ENCODE measurements around the gene TCF7L2.
A peak's percentile ranks its signal among the peaks of the same experiment; 100 is the strongest.

The TCF7L2 gene

GRCh38 chr10:112949875-112950507 is at the start of gene TCF7L2:
TSS of gene TCF7L2 (plus strand) at chr10:112950247. CDS start at chr10:112950757, 510 bp downstream.
- peak; percentile 86 for DNase-seq

DNA sequence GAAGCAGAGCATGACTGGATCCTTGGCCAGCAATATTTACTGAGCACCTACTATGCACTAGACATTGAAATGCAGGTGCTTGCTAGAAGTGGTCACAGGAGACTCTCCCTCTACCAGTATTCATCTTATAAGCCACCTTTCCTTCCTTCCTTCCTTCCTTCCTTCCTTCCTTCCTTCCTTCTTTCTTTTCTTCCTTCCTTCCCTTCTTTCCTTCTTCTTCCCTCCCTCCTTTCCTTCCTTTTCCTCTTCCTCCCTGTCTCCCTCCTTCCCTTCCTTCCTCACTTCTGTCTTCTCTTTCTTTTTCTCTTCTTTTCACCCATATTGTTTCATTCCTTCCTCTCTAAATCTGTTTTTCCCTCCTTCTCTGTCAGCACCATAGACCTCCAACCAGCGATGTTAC is 47.3 kb upstream of the TCF7L2 start:
- no peak for DNase-seq

- DNase-seq: no peak
These were observed 46.0 kb upstream of the TCF7L2 start for GRCh38 chr10:112904000-112904399.

GRCh38 chr10:112906945-112907344 is 43.1 kb upstream of the TCF7L2 start:
- no peak for DNase-seq

DNA sequence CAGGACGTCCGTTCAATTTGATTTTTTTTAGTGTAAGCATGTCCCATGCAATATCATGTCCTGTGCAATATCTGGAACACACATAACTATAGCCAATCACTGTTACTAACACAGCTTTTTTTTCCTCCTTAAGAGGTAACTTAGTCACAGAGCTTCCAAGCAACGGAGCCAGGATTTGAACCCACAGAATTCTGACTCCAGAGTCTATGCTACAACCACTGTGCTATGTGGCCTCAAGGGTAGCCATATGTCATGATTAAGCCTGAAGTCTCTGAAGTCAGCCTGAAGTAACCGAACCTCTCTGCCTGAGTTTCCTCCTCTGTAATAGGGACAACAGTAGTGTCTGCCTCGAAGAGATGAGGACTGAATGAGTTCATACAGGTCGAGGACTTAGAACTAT is 42.2 kb upstream of the TCF7L2 start:
- DNase-seq: no peak

- no peak for DNase-seq
These were observed 38.8 kb upstream of the TCF7L2 start for GRCh38 chr10:112911206-112911605.

DNA sequence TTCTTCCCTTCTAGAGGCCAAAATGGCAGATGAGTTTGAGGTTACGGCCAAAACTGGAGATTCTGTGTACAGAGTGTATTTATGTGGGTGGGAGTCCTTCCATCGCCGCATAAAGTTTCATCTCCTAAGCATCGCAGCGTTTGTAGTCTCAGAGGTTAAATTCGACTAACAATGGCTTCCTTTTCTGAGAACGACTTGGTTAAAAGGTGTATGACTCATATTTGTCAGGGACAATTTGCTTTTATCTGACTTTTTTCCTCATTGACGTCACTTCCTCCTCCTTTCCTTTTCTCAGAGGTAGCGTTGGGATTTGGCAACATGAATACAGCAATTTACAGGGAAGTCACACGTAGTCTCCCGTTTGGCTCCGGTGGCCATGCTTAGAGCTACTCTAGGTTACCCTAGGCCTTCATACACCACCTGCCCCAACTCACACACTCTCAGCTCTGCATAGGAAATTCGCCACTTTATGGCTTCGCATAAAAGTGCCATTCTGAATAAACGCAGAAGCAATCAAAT is 37.6 kb upstream of the TCF7L2 start:
- DNase-seq: no peak

DNA sequence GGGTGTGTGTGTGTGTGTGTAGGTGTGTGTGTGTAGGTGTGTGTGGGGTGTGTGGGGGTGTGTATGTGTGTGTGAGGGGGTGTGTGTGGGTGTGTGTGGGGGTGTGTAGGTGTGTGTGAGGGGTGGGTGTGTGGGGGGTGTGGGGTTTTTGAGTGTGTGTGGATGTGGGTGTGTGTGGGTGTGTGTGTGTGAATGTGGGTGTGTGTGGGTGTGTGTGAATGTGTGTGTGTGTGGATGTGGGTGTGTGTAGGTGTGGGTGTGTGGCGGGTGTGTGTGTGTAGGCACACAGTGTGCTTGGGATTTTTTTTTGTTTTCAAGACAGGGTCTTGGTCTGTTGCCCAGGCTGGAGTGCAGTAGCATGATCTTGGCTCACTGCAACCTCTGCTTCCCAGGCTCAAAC is 36.8 kb upstream of the TCF7L2 start:
- DNase-seq: no peak

DNA sequence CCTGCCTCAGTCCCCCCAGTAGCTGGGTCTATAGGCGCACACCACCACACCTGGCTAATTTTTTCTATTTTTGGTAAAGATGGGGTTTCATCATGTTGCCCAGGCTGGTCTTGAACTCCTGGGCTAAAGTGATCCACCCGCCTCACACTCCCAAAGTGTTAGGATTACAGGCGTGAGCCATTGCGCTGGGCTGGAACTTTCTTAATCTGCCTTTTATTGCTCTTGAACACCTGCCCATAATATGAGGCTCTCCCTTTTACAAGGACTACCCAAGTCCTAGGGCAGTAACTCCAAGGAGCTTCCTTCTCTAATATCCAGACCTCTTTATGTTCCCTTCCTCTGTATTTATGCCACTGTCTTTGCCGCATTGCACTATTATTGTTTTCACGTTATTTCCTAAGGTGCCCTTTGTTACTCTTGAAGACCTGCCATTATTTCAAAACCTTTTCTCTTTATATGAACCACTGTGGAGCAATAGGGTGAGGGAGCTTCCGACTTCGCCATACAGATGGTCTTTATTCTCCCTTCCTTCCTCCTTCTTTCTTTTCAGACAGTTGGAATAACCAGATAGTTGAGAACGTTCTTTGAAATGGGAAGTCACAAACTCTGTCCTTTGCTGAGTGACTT is 36.3 kb upstream of the TCF7L2 start:
- no peak for DNase-seq

DNA sequence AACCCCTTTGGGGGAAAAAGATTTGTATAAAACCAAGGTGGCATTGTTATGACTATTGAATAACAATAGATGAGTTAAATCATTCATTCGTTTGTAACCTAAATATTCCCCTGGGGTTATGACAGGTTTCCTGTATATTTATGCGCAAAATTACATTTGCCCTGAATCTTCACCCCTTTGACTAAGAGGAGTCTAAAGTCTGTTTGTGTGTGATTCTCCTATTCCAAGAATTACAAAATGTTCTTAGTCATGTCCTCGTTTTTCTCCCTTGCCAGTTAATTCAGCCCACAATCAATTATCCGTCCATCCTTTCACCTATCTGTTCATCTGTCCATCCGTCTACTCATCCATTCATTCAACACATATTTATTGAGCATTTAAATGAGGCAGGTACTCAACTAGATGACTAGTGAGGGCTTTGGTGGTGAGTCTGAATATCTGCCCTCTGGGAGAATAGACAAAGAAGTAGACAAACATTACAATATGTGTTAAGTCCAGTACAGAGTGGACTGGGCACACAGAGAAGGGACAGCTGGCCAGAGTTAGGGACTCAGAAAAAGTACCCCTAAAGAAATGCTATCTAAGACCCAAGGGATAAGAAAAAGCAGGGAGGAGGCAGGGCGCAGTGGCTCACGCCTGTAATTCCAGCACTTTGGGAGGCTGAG is 35.6 kb upstream of the TCF7L2 start:
- no peak for DNase-seq

DNA sequence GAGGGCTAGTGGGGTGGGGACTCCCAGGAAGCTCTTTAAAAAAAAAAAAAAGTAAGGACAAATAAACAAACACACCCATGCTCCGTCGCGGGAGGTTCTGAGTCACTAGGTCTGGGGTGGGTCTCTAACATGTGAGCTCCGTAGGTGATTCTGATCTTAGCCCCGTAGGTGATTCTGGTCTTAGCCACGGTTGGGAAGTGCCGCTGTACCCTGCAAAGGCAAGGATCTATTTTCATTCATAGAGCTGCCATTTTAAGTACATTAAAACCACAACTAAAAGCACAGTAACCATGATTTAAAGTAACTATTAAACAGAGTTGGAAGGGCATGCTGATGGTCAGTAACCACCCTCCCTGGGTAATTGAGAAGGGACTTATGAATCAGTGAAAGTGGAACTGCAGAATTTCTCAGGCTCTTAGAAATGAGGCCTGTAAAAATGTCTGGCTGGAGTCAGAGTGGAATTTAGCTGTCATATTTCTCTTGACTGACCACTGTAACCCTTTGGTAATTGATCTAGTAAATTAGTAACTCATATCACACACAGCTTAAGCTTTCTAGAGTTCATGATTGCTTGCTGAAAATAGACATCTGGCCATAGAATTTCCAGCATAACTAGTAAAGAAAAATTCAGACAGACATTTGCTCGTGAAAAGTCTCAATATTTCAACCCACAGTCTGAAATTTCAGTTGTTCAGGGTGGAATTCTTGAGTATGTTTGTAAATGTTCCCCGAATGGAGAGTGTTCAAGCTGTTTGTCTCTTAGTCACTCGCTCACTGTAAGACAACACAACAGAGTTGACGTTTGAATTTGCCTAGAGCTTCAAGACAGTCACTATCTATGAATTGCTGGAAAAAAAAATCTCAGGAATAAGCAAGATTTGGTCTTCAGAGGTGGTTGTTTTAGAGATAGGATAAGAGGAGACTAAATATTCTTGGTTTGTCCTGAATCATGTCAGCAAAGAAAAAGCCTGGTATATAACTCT is 34.2 kb upstream of the TCF7L2 start:
- no peak for DNase-seq

DNA sequence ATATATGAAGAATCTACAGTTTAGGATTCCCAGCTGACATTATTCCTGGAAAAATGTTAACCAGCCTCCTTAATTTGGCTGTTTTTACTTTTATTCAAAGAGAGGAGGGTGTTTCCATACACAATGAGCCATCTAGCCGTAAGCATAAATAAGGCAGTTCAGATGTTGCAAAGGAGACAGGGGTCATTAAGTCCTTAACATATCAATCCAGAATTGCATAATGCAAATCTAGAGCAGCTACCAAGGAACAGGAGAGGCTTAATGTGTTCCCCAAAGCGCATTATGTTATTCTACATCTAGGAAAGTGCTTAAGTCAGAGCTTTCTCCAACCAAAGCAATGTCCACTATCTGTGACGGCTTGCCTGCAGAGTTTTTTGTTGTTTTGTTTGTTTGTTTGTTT is 32.4 kb upstream of the TCF7L2 start:
- no peak for DNase-seq

- no peak for DNase-seq
These were observed 31.3 kb upstream of the TCF7L2 start for GRCh38 chr10:112918771-112919170.

- DNase-seq: no peak
These were observed 30.3 kb upstream of the TCF7L2 start for GRCh38 chr10:112919721-112920120.

DNA sequence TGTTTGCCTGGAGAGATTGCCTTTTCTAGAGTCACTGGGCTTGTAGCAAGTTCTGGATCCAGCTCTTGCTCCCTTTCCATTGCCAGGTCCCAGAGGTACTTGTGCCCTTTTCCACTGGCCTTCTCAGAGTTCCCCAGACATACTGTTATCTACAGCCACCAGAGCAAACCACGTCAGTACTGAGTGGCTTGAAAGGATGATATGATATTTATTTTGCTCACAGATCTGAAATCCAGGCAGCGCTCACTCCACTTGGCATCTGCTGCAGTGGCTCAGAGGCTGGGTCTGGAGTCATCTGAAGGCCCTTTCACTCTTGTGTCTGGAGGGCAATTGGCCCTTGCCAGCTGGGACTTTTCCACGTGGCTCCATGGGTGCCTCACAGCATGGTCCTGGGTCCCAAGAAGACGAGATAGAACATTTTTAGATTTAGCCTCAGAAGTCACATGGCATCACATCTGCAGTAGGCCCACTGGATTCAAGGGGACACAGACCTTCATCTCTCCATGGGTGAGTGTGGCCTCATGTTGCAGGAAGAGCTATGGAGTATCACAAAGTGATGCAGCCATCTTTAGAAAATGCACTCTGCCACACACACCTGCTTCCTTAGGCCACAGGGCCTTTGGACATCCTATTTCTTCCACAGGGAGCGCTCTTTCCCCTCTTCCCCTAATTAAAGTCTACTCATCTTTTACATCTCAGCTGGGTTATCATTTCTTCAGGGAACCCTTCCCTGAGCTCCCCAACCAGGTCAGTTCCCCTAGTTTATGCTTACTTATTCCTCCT is 22.9 kb upstream of the TCF7L2 start:
- no peak for DNase-seq

DNA sequence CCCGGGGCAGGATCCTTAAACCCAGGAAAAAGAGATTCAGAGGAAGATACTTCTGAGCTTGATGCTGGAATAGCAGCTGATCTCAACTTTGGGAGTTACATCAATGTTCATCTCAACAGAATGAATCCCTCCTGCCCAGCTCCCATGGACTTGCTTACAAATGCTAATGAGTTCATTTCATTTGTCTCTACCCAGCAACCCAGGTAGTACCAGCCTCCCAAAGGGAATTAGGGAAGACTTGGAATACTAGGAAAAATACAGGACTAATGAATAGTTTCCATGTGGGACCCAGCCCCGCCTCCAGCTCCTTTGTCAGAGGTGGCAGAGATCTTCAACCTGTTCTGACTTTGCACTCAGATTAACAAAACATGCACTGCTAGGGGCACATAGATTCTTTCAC is 22.1 kb upstream of the TCF7L2 start:
- no peak for DNase-seq

DNA sequence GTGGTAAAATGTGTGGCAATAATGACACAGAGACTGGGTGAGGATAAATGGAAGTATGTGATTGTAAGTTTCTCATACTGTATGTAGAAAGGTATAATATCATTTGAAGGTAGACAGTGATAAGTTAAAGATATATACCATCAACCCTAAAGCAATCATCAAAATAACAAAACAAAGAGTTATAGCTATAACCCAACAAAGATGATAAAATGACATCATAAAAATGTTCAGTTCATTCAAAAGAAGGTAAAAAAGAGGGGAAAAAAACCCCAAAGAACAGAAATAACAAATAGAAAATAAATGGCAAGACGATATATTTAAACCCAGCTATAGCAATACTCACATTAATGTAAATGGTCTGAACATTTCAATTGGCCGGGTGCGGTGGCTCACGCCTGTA is 17.4 kb upstream of the TCF7L2 start:
- DNase-seq: no peak

DNA sequence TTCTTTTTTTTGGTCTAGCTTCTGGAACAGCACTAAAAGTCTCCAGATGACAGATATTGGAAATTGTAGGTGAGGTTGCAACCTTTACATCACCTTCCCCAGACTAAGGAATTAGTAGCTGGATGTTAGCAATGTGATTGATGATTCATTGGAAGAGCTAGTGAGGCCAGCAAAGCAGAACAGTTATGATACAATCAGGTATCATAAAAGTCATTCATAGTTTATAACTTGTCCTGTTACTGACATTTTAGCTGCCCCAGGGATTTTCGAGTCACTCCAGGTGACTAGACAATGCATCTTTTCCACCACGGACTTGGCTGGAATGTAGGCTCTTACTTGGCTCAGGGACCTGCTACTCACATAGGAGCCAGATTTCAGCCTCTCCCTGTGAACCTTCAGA is 15.9 kb upstream of the TCF7L2 start:
- no peak for DNase-seq

- no peak for DNase-seq
These were observed 11.1 kb upstream of the TCF7L2 start for GRCh38 chr10:112938808-112939482.

DNA sequence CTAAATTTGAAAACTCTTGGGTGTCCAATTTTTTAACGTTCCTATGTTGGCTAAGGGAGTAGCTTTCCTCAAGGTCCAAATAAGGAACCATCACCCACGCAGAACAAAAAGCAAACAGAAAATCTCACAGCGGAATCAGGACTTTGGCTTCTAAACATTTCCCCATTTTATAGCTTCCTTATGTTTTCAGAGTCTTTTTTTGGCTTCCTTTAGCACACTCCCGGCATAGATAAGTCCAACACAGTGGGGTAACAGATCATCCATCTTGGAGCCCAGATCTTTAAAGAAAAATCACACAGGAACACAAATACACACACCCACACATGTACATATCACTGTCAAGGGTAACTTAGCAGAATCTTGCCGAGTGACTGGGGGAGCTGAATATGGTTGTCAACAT is 4.2 kb upstream of the TCF7L2 start:
- DNase-seq: no peak

GRCh38 chr10:112946649-112947048 is 3.4 kb upstream of the TCF7L2 start:
- DNase-seq: no peak

DNA sequence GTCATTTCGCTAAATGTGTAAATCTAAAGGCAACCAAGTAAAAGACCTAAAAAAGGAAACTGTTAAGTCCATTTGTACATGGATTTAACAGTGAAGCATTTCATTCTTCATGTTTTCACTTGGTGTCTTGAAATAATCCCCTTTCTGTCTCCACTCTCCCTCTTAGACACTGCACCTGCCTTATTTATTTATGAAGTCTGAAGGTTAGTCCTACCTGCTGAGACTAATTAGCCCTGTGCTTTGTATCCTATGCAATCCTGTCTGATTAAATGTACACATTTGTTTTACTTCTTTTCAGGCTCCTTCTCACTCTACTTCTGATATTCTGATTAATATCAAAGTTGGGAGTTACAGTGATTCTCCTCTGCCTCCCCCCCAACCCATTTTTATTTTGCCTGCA is 1.9 kb upstream of the TCF7L2 start:
- peak; percentile 40 for DNase-seq

Measured in NCI-H69 (cell line).